GM10248 (cell line): ENCODE results near the gene OXNAD1.

Experiments
- CTCF ChIA-PET: fragments of 300-600 bp; sonication (Branson Sonifier 250); formaldehyde crosslinking; extraction: SDS; loops from one replicate; lab custom pipeline; 2021; ENCODE audit warnings: antibody characterized with exemption; lab: Yijun Ruan, JAX
- POLR2A ChIA-PET: fragments of 350-650 bp; sonication (Branson Sonifier 250); formaldehyde crosslinking; extraction: SDS; loops from one replicate; lab custom pipeline; 2020; ENCODE audit warnings: antibody characterized with exemption; lab: Yijun Ruan, JAX
- DNase-seq: peaks from one replicate; pipeline ENCODE4 v3.0.0; 2012; ENCODE audit errors: extremely low spot score
- CTCF ChIP-seq: IDR thresholded peaks from 2 replicates; pipeline ENCODE4 v1.5.1; 2012; ENCODE audit warnings: mild to moderate bottlenecking, low read depth; ENCODE audit errors: extremely low read depth, missing control alignments, control extremely low read depth

Gene OXNAD1

DNA sequence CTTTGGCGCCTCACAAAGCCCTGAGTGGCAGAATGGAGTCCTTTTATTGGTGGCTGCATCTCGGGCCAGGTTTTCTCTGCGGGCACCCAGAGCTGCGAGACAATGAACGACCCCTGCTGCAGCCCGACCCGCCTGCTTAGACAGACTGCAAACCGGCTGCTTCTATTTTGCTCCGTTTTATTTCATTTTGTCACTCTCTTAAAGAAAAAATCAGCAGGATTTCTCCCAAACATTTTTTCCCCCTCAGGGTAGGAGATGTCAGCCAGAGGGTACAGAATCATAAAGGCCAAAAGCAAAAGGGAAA, 64.8 kb downstream of the OXNAD1 start:
- CTCF ChIA-PET, result interaction anchor here (0.9 kb wide), 1 partner anchor 9 kb away, joined by 5 read pairs; no protein-coding TSS in a partner anchor
- POLR2A ChIA-PET, result no interaction called here
- TF ChIP-seq CTCF, result no peak

DNA sequence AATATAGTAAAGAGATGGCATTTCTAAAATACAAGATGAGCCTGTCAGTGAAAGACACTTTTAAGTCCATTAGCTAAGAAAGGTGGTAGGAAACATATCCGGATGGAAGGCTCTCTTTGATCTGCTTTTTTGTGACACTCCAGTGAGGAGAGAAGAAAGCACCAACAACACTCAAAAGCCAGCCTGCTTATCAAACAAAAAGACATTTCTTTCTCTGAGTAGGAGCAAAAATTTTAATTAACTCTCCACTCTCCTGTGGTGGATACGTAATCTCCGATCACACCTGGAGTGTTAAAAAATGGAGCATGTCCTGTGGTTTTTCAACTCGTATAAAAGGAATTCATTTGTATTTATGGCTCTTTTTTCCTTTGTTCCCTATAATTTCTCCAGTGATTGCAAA, 65.3 kb downstream of the OXNAD1 start:
- POLR2A ChIA-PET, result no interaction called here
- DNase-seq, result no peak
- TF ChIP-seq CTCF, result no peak
- CTCF ChIA-PET, result interaction anchor here (0.9 kb wide), 1 partner anchor 10 kb away, joined by 5 read pairs; no protein-coding TSS in a partner anchor

More for the DNA sequence above, 64.8 kb downstream of the OXNAD1 start:
- no peak for DNase-seq

DNA sequence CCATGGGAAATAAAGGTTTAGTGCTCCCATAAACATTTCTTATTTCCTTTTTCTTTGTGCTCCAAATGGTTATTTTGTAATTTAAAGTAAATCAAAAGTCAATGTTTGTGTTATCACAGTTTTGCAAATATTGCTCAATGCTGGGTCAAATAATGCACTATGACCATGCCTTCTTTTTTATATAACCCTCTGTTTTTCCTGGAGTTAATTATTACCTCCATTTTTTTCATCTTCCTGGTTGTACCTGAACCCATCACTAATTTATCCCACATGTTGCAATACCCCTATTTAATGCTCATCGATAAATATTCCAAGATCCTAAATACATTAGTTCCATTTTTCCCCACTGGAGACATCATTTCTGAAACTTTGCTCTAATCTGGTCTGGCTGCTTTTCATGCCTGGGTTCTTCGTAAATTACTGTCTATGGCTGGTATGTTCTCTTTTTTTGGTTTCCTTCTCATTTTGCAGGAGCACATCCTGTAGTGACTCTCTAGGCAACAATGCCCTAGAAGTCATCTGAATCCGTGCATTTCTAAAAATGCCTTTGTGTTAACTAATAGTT, 66.4 kb downstream of the OXNAD1 start:
- CTCF ChIA-PET, result no interaction called here
- POLR2A ChIA-PET, result no interaction called here
- TF ChIP-seq CTCF, result no peak
- no peak for DNase-seq

DNA sequence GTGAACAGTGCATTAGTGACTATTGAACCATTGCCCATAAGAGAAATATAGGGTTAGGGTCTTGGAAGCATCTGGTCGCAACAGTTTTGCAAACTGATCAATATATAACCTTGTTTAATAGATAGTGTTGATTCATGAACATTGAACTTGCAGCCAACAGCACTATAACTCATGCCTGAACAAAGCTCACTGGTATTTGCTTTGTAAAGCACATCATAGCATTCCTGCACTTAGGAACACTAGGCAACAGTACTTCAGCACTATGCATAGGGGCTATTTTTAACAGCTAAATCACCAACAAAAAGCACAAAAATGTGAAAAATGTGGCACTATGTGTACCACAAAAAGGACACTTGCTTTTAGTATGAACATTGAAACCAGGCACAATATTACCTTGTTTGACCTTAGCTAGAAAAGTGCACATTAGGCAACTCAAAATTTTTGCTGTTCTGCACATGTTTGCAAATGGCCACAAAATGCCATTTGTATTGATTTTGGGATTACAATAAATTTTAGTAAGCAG, 68.0 kb downstream of the OXNAD1 start:
- no peak for DNase-seq
- POLR2A ChIA-PET, result no interaction called here
- TF ChIP-seq CTCF, result no peak
- CTCF ChIA-PET, result interaction anchor here (0.7 to 3.6 kb wide), 2 partner anchors 13 to 43 kb away, joined by 3 to 16 read pairs; no protein-coding TSS in a partner anchor

DNA sequence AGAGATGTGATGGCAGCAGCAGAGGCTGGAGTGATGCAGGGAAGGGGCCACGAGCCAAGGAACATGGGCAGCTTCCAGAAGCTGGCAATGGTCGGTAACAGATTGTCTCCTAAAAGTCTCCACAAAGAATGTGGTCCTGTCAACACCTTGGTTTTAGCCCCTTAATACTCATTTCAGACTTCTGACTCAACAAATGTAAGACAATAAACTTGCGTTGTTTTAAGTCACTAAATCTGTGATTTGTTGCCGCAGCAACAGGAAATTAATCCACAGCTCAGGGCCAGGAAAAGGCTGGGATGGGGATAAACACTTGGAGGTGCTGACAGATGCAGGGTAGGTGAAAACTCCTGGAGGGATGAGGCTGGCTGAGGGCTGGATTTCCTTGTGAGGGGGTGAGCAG, 69.9 kb downstream of the OXNAD1 start:
- POLR2A ChIA-PET, result no interaction called here
- no peak for TF ChIP-seq CTCF
- no peak for DNase-seq
- CTCF ChIA-PET, result interaction anchor here (1.9 to 3.6 kb wide), 3 partner anchors 15 to 30 kb away, joined by 4 to 16 read pairs (median 6); no protein-coding TSS in a partner anchor

DNA sequence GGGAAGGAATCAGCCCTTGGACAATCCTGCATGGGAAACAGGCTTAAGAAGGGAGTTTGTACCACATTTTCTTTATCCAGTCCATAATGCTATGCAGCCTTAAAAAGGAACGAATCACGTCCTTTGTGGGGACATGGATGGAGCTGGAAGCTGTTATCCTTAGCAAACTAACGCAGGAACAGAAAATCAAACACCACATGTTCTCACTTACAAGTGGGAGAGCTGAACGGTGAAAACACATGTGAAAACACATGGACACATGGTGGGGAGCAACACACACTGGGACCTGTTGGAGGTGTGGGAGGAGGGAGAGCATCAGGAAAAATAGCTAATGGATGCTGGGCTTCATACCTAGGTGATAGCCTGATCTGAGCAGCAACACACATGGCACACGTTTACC, 70.3 kb downstream of the OXNAD1 start:
- TF ChIP-seq CTCF, result no peak
- ChIA-PET CTCF (interaction anchor here (1.9 to 3.6 kb wide), 3 partner anchors 15 to 31 kb away, joined by 4 to 16 read pairs (median 6); no protein-coding TSS in a partner anchor), POLR2A (no interaction called here)
- DNase-seq, result no peak
